PC-3 (cell line): ENCODE results near the gene MIOX. TPM values are rescaled to one million over a fixed set of nuclear protein-coding genes. Genes with fewer than 3 reads are reported as not detected.

Experiments
- ATAC-seq: fragments of 200-7000 bp; cut with Tn5 transposase; 2 replicates; pipeline ENCODE4 v1.9.1; 2020; ENCODE audit warnings: mild to moderate bottlenecking, moderate library complexity
- BruUV-seq: library from RNA; stranded (reverse); fragments of 400-500 nt; replicated peaks from 2 replicates; lab custom pipeline; 2021; lab: Mats Ljungman, UMichigan
- CTCF ChIA-PET: fragments of 300-600 bp; sonication (Branson Sonifier 250); formaldehyde crosslinking; loops from one replicate; lab custom pipeline; 2022; ENCODE audit warnings: antibody characterized with exemption; lab: Charles Lee
- POLR2A ChIA-PET: fragments of 300-600 bp; sonication (Branson Sonifier 250); formaldehyde crosslinking; loops from one replicate; lab custom pipeline; 2022; ENCODE audit warnings: antibody characterized with exemption; ENCODE audit not compliant: unreplicated experiment; lab: Charles Lee
- DNase-seq: peaks from one replicate; pipeline ENCODE4 v3.0.0-alpha.2; 2015
- H2AFZ ChIP-seq: fragments of 300-600 bp; sonication (generic); 2 replicates; pipeline ENCODE4 v1.6.0; 2016; ENCODE audit warnings: antibody characterized with exemption, low read length
- H3F3A ChIP-seq: fragments of 300-600 bp; sonication (generic); one replicate; pipeline ENCODE4 v1.6.0; 2017; ENCODE audit warnings: antibody characterized with exemption, low read length, control low read depth, mild to moderate bottlenecking; ENCODE audit not compliant: unreplicated experiment
- H3K27ac ChIP-seq: fragments of 300-600 bp; sonication (generic); 2 replicates; pipeline ENCODE4 v1.5.1; 2016; ENCODE audit warnings: mild to moderate bottlenecking, low read length
- H3K27me3 ChIP-seq: fragments of 300-600 bp; sonication (generic); 2 replicates; pipeline ENCODE4 v1.6.1; 2016; ENCODE audit warnings: low read length, mixed read lengths
- H3K36me3 ChIP-seq: fragments of 300-600 bp; sonication (generic); 2 replicates; pipeline ENCODE4 v1.6.1; 2016; ENCODE audit warnings: low read depth, mixed run types, low read length, mixed read lengths
- H3K4me1 ChIP-seq: fragments of 300-600 bp; sonication (generic); 2 replicates; pipeline ENCODE4 v1.5.1; 2016; ENCODE audit warnings: low read length; ENCODE audit not compliant: insufficient read depth
- H3K4me2 ChIP-seq: fragments of 300-600 bp; sonication (generic); 2 replicates; pipeline ENCODE4 v1.6.0; 2016; ENCODE audit warnings: low read length
- H3K4me3 ChIP-seq: fragments of 300-600 bp; sonication (generic); 2 replicates; pipeline ENCODE4 v1.5.1; 2016; ENCODE audit warnings: mild to moderate bottlenecking, low read length, mixed read lengths
- H3K79me2 ChIP-seq: fragments of 300-600 bp; sonication (generic); 2 replicates; pipeline ENCODE4 v1.6.1; 2017; ENCODE audit warnings: low read length, mixed read lengths
- H3K9ac ChIP-seq: fragments of 300-600 bp; sonication (generic); 2 replicates; pipeline ENCODE4 v1.6.0; 2016; ENCODE audit warnings: mild to moderate bottlenecking, low read length
- H3K9me2 ChIP-seq: fragments of 300-600 bp; sonication (generic); replicated peaks from 2 replicates; pipeline ENCODE4 v1.6.1; 2016; ENCODE audit warnings: mixed run types, low read length, mixed read lengths
- H3K9me3 ChIP-seq: fragments of 300-600 bp; sonication (generic); 2 replicates; pipeline ENCODE4 v1.6.1; 2016; ENCODE audit warnings: low read length, mixed read lengths
- H4K20me1 ChIP-seq: fragments of 300-600 bp; sonication (generic); 2 replicates; pipeline ENCODE4 v1.6.1; 2016; ENCODE audit warnings: low read length, mixed read lengths
- EZH2 ChIP-seq: fragments of 300-600 bp; sonication (generic); IDR thresholded peaks from one replicate; pipeline ENCODE4 v1.6.1; 2017; ENCODE audit warnings: antibody characterized with exemption, mild to moderate bottlenecking, low read length; ENCODE audit not compliant: unreplicated experiment
- EZH2phosphoT487 ChIP-seq: fragments of 300-600 bp; sonication (generic); IDR thresholded peaks from 2 replicates; pipeline ENCODE4 v1.6.1; 2018; ENCODE audit warnings: mild to moderate bottlenecking, antibody characterized with exemption, low read length, borderline replicate concordance
- intact Hi-C: fragments of 100-400 bp; cut with micrococcal nuclease; formaldehyde crosslinking; loops from 2 replicates; pipeline ENCODE4 v1.9.0; 2023
- total RNA-seq: library from RNA; depleted of rRNA; stranded (reverse); fragments of >200 nt; gene quantifications from 2 replicates; pipeline ENCODE4 v1.2.3, GENCODE V29; 2014
- TF ChIP-seq, protein P1 (sequence below): fragments of 300-600 bp; sonication (generic); conservative IDR thresholded peaks from 2 replicates; pipeline ENCODE4 v1.5.1; 2017; ENCODE audit warnings: antibody characterized with exemption, low read depth, mild to moderate bottlenecking, low read length

MIOX gene
- total RNA-seq, 1 experiment from 2014 or later = not detected

DNA sequence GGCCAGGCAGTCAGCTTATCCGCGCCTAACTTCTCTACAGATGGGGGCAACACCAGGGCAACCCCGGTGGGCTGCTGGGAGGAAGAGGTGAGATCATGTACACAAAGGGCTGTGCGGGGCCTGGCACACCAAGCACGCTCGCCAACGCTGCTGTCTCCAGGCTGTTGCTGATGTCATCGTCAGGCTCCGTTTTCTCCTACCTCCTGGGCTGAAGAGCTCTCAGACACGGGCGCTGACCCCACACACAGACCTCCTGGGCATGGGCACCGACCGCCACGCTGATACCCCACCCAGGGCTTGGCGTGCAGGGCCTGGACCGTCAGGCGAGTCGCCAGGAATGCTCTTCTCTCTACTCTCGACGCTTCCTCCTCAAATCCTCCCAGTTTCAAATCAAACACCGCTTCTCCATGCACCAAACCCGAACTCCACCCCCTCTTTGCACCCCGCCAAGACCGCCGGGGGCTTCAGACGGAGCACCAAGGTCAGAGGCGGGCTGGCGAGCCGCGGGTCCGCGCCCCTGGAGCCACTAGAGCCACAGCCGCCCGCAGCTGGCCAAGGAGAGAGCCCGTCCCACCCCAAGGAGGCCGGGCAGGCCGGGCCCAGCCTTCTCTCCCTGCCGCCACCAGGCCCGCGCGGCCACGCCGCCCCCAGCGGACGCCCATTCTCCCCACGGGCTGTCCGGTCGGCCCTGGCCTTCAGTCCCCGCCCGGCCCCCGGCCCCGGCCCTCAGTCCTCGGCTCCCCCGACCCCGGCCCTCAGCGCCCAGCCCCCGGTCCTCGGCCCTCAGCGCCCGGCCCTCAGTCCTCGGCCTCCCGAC, 12.6 kb upstream of the MIOX start:
- no peaks in the 10 kb centered on the region for H3K27me3 ChIP-seq
- POLR2A ChIA-PET = interaction anchor here (0.6 kb wide), 1 partner anchor 36 kb away, joined by 4 read pairs; no protein-coding TSS in a partner anchor
- peak overlapping the region; percentile 96 for H3K4me2 ChIP-seq
- intact Hi-C loops = no loop called here
- H4K20me1 ChIP-seq = peaks cover 43% of the 10 kb centered on the region
- no peak overlapping the region for H3K27ac ChIP-seq
- DNase-seq = peak; percentile 10
- CTCF ChIA-PET = interaction anchor here (1.0 kb wide), 1 partner anchor 34 kb away, joined by 5 read pairs; the partner anchor contains the start of genes LMF2 and NCAPH2
- no peak overlapping the region for H2AFZ ChIP-seq
- TSS peak; percentile 35 for BruUV-seq
- ATAC-seq = peak; percentile 41
- TF ChIP-seq EZH2 (no peak), EZH2phosphoT487 (no peak)
- TF ChIP-seq, protein P1, sequence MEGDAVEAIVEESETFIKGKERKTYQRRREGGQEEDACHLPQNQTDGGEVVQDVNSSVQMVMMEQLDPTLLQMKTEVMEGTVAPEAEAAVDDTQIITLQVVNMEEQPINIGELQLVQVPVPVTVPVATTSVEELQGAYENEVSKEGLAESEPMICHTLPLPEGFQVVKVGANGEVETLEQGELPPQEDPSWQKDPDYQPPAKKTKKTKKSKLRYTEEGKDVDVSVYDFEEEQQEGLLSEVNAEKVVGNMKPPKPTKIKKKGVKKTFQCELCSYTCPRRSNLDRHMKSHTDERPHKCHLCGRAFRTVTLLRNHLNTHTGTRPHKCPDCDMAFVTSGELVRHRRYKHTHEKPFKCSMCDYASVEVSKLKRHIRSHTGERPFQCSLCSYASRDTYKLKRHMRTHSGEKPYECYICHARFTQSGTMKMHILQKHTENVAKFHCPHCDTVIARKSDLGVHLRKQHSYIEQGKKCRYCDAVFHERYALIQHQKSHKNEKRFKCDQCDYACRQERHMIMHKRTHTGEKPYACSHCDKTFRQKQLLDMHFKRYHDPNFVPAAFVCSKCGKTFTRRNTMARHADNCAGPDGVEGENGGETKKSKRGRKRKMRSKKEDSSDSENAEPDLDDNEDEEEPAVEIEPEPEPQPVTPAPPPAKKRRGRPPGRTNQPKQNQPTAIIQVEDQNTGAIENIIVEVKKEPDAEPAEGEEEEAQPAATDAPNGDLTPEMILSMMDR = no peak
- H3K9me3 ChIP-seq = no peaks in the 10 kb centered on the region
- H3K9me2 ChIP-seq = no peaks in the 10 kb centered on the region
- H3K36me3 ChIP-seq = no peaks in the 10 kb centered on the region; the same call in 1 of the 2 replicates
- peaks cover 52% of the 10 kb centered on the region for H3K79me2 ChIP-seq
- peak overlapping the region; percentile 84 for H3K4me3 ChIP-seq
- peaks cover 32% of the 10 kb centered on the region for H3K4me1 ChIP-seq
- peak overlapping the region; percentile 80 for H3K9ac ChIP-seq
- H3F3A ChIP-seq = no peaks in the 10 kb centered on the region

DNA sequence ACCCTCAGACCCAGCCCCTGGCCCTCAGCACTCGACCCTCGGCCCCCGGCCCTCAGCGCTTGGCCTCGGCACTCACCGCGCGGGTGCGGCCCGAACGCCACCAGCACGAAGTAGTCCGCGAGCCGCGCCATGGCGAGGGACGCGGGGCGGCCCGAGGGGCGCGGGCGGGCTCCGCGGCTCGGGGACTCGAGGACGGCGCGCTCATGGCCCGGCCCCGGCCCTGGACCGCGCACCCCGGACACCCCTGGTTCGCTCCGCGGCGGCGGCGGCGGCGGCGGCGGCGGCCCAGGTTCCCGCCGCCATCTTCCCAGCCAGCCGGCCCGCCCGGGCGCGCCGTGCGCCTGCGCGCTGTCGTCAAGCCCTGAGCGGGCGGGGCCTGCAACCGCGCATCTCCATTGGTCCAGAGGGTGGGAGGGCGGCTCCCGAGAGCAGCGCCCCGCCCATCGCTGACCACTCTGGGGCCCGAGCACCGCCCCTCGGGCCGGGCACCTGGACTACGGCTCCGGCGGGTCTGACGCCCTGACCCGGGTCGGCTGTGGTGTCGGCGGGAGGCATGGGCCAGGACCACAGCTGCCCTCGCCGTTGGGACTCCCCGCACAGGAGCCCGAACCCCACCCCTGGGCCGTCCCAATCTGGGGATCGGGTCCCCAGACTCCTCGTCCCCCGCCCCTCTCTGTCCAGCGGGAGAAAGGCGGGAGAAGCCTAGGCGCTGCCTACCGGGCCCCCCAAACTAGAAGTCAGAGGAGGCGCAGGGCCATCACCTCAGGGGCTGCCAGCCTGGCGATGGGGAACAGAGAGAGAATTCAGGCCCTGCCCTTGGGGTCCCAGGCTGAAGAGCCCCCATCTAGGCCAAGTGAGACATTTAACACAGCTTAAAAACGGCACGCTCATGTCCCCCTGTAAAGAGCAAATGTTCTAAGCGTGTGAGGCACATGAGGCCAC, 11.7 kb upstream of the MIOX start, which contains the start of gene SBF1:
SBF1 (minus strand) TSS at position 326 of the 942 bp plus-strand sequence; CDS start at position 131, 195 bp downstream.
- ChIA-PET POLR2A (no interaction called here), CTCF (interaction anchor here (0.6 kb wide), 1 partner anchor 145 kb away, joined by 12 read pairs; no protein-coding TSS in a partner anchor)
- Histone ChIP-seq H3K36me3 (no peaks in the 10 kb centered on the region; the same call in 1 of the 2 replicates), H3K79me2 (peaks cover 43% of the 10 kb centered on the region), H3K4me3 (peak within 1 kb of the TSS; percentile 84), H3K4me2 (peak within 1 kb of the TSS; percentile 96), H3K27me3 (no peaks in the 10 kb centered on the region), H3K9ac (peak within 1 kb of the TSS; percentile 80), H4K20me1 (peaks cover 37% of the 10 kb centered on the region), H2AFZ (peak within 1 kb of the TSS; percentile 80), H3F3A (no peaks in the 10 kb centered on the region), H3K9me2 (no peaks in the 10 kb centered on the region), H3K4me1 (peaks cover 28% of the 10 kb centered on the region), H3K27ac (no peak within 1 kb of the TSS), H3K9me3 (no peaks in the 10 kb centered on the region)
- ATAC-seq = peak; percentile 91
- BruUV-seq = TSS peak; percentile 96
- TF ChIP-seq, protein P1 = no peak
- TF ChIP-seq EZH2 (no peak), EZH2phosphoT487 (no peak)
- peak; percentile 87 for DNase-seq
- intact Hi-C loops = no loop called here
